Right lobe of liver (tissue), 4 donors: ENCODE results near the gene ELANE.

Experiments
- CTCF ChIP-seq, 4 donors: fragments of 200-600 bp in 3 of 4; fragments of 450-650 bp in 1 of 4; IDR thresholded peaks; one replicate each; pipeline versions ENCODE4 v1.5.1 to v1.8.0; 2016 to 2022; ENCODE audit warnings: antibody characterized with exemption in 4 of 4, mild to moderate bottlenecking in 2 of 4
- POLR2A ChIP-seq: fragments of 450-650 bp; IDR thresholded peaks from one replicate; pipeline ENCODE4 v1.6.1; 2017; ENCODE audit warnings: antibody characterized with exemption, mild to moderate bottlenecking
- donor health status: DM: no; HTN: no; CAD: no.
- donor health status: DM: no; HTN: no; CAD: no.
- donor health status: DM: no; HTN: yes; CAD: no.

DNA sequence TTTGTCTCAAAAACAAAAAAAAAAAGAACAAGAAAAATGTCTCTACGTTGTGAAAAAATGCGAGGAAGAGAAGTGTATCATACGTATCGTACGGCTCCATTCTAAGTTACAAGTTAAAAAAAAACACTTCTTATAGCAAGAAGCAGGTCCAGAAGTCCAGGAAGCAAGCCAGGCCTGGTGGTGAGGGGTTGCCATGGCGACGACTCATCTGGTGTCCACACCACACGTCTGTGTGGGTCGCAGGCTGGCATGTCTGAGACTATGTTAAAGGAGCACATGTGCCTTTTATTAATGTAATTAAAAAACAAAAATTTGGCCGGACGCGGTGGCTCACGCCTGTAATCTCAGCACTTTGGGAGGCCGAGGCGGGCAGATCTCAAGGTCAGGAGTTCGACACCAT, 35.0 kb downstream of the ELANE start:
- TF ChIP-seq CTCF (IDR thresholded peaks at IDR 0.05) = no peak
- no peak for TF ChIP-seq POLR2A
